T-helper 17 cell (primary cell): ENCODE results near the gene MRLN. TPM values are rescaled to one million over a fixed set of nuclear protein-coding genes. Genes with fewer than 3 reads are reported as not detected.
"Not testable (repeated sequence)": the region's sequence is repeated elsewhere in the genome, so short reads cannot be mapped to it uniquely, and the experiment has no call there.

Source experiments
- ATAC-seq: fragments of 150-1000 bp; cut with Tn5 transposase; 2 replicates; pipeline ENCODE4 v1.10.0; 2021; ENCODE audit warnings: mild to moderate bottlenecking, moderate library complexity
- DNase-seq, 3 donors: peaks; one replicate each; pipeline versions ENCODE4 v3.0.0 to v3.0.0-alpha.2; 2020 to 2021
- H3K9me3 ChIP-seq: one replicate; pipeline ENCODE4 v1.7.0; 2013; ENCODE audit warnings: low read length, mild to moderate bottlenecking; ENCODE audit not compliant: control insufficient read depth, poor library complexity, severe bottlenecking
- H3K27ac Mint-ChIP-seq: one replicate; pipeline ENCODE4 v1.8.0; 2022; ENCODE audit warnings: mild to moderate bottlenecking, moderate library complexity, mixed read lengths
- H3K27me3 Mint-ChIP-seq: one replicate; pipeline ENCODE4 v1.8.0; 2022; ENCODE audit warnings: mixed read lengths
- H3K36me3 Mint-ChIP-seq: one replicate; pipeline ENCODE4 v1.8.0; 2022; ENCODE audit warnings: low read depth, mixed read lengths
- H3K4me1 Mint-ChIP-seq: one replicate; pipeline ENCODE4 v1.8.0; 2022; ENCODE audit warnings: mild to moderate bottlenecking, mixed read lengths
- H3K4me3 Mint-ChIP-seq: one replicate; pipeline ENCODE4 v1.8.0; 2022; ENCODE audit warnings: mild to moderate bottlenecking, moderate library complexity, mixed read lengths
- total RNA-seq, 4 donors: library from RNA in 2 of 4; stranded (reverse) in 2 of 4; gene quantifications; one replicate each; pipeline ENCODE4 v1.2.3 and lab custom pipeline; 2022 to 2026

The MRLN gene
- total RNA-seq, 2 donors from 2014 or later = 0.35 TPM; not detected in 1

- no peaks in the 10 kb centered on the region for H3K36me3 Mint-ChIP-seq
- no peak for ATAC-seq
- no peak for DNase-seq
- H3K4me3 Mint-ChIP-seq = no peak overlapping the region
- no peak overlapping the region for H3K27ac Mint-ChIP-seq
- no peaks in the 10 kb centered on the region for H3K4me1 Mint-ChIP-seq
- H3K9me3 ChIP-seq = no peaks in the 10 kb centered on the region
- no peaks in the 10 kb centered on the region for H3K27me3 Mint-ChIP-seq
Measured at GRCh38 chr10:59771162-59771807, 18.0 kb upstream of the MRLN start.

GRCh38 chr10:59770689-59771088 is 17.4 kb upstream of the MRLN start:
- no peaks in the 10 kb centered on the region for H3K36me3 Mint-ChIP-seq
- ATAC-seq (no peak), DNase-seq (no peak)
- H3K9me3 ChIP-seq = no peaks in the 10 kb centered on the region
- H3K4me3 Mint-ChIP-seq = no peak overlapping the region
- H3K27me3 Mint-ChIP-seq = no peaks in the 10 kb centered on the region
- no peaks in the 10 kb centered on the region for H3K4me1 Mint-ChIP-seq
- no peak overlapping the region for H3K27ac Mint-ChIP-seq

DNA sequence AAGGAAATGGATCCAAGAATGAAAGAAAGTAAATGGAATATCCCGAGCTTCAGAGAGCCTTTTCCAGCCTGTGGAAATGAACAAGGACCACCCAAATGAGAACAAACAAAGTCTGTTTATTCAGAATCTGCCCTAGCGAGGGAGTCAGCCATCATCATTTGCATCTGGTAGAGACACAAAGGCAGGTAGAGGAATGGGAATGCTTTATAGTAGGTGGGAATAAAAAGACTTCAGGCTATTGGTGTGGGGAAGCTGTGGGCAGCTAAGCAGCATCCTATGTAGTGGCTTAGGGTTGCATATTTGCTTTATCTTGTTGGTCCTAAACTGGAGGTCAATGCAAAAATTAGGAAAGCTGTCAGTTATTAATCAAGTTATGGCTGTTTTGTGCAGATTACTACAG is 9.2 kb upstream of the MRLN start:
- Mint-ChIP-seq H3K27ac (no peak overlapping the region), H3K4me1 (no peaks in the 10 kb centered on the region), H3K36me3 (peaks cover 2% of the 10 kb centered on the region), H3K27me3 (no peaks in the 10 kb centered on the region), H3K4me3 (no peak overlapping the region)
- DNase-seq (no peak), ATAC-seq (no peak)
- H3K9me3 ChIP-seq = no peaks in the 10 kb centered on the region

DNA sequence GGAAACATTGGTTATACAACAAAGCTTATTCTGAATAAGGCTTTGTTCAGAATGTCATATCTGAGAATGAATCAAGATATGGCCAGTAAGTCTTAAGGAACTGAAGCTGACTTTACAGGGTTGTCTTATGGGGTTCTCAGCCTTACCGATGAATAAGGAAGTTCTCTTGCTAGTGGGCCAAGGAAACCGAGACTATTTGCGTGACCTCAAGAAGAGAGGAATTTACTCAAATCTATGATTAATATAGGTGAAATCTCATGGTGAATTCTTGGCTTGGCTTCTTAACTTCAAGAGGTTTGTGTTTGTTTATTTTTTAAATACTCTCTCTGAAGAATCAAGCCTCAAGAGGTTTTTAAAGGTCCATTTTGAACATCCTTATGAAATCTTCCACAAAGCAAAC is 4.7 kb upstream of the MRLN start:
- H3K27me3 Mint-ChIP-seq = peaks cover 6% of the 10 kb centered on the region
- no peak for ATAC-seq
- no peak overlapping the region for H3K4me3 Mint-ChIP-seq

DNA sequence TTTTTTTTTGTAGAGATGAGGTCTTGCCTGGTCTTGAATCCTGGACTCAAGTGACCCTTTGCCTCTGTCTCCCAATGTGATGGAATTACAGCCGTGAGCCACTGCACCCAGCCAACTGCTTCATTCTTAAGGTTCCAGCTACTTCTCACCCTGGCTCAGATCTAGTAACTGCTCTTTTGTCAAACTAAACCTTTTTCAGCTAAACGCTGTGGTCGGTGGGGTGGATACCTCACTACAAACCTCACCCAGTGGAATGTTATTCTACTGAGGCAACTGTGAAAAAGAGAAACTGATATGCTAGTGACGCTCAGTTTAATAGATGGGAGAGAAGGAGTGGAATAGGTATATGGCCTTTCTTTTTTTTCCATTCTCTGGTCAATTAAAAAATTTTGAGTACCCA is 1.7 kb upstream of the MRLN start:
- H3K27ac Mint-ChIP-seq = no peak overlapping the region
- H3K36me3 Mint-ChIP-seq = no peaks in the 10 kb centered on the region
- peaks cover 2% of the 10 kb centered on the region for H3K4me1 Mint-ChIP-seq
- H3K9me3 ChIP-seq = no peaks in the 10 kb centered on the region
- DNase-seq (no peak), ATAC-seq (no peak)
- no peak overlapping the region for H3K4me3 Mint-ChIP-seq
- peaks cover 21% of the 10 kb centered on the region for H3K27me3 Mint-ChIP-seq

More for the DNA sequence above, 4.7 kb upstream of the MRLN start:
- H3K9me3 ChIP-seq = no peaks in the 10 kb centered on the region
- DNase-seq = no peak
- Mint-ChIP-seq H3K36me3 (no peaks in the 10 kb centered on the region), H3K27ac (no peak overlapping the region), H3K4me1 (peaks cover 2% of the 10 kb centered on the region)

- Mint-ChIP-seq H3K36me3 (no peaks in the 10 kb centered on the region), H3K4me1 (peaks cover 2% of the 10 kb centered on the region), H3K27me3 (peaks cover 40% of the 10 kb centered on the region), H3K4me3 (no peak overlapping the region), H3K27ac (no peak overlapping the region)
- no peaks in the 10 kb centered on the region for H3K9me3 ChIP-seq
- no peak for ATAC-seq
- DNase-seq = no peak
Measured at GRCh38 chr10:59752278-59752940, 846 bp downstream of the MRLN start.

DNA sequence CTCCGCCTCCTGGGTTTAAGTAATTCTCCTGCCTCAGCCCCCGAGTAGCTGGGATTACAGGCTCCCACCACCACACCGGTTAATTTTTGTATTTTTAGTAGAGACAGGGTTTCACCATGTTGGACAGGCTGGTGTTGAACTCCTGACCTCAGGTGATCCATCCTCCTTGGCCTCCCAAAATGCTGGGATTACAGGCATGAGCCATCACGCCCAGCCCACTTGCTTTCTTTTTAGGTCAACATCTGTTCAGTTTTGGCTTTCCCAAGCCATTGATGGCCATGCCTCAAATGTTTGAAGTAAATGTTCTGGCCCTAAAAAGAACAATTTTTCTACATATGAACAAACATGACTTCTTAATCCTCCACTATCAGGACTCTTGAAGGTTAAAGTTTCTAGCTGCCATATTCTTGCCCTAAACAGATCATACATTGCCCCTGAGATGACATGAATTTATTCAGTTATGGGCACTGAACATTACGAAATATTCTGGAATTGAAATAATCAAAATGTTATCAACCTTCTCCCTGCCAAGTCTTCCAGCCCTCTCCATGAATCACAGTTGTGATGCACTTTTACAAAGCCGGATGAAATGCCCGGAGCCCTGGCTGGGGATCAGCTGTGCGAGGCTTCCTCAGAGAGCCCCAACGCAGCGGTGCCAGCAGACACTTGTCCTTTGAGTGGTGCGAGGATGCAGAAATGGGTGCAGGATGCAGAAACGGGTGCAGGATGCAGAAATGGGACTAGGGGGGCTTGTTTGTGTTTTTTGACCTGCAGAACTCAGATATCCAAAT is 2.9 kb downstream of the MRLN start:
- ATAC-seq (no peak), DNase-seq (no peak)
- no peak overlapping the region for H3K4me3 Mint-ChIP-seq

GRCh38 chr10:59748834-59749233 is 4.4 kb downstream of the MRLN start:
- Mint-ChIP-seq H3K4me3 (no peak overlapping the region), H3K4me1 (peaks cover 2% of the 10 kb centered on the region), H3K36me3 (no peaks in the 10 kb centered on the region), H3K27me3 (peaks cover 44% of the 10 kb centered on the region), H3K27ac (no peak overlapping the region)
- ATAC-seq = no peak
- H3K9me3 ChIP-seq = no peaks in the 10 kb centered on the region
- no peak for DNase-seq

More for the DNA sequence above, 2.9 kb downstream of the MRLN start:
- Mint-ChIP-seq H3K36me3 (no peaks in the 10 kb centered on the region), H3K27ac (no peak overlapping the region), H3K27me3 (peaks cover 44% of the 10 kb centered on the region), H3K4me1 (peaks cover 2% of the 10 kb centered on the region)
- H3K9me3 ChIP-seq = no peaks in the 10 kb centered on the region

GRCh38 chr10:59745163-59745650 is 8.0 kb downstream of the MRLN start:
- no peak for ATAC-seq
- no peak for DNase-seq
- no peak overlapping the region for H3K4me3 Mint-ChIP-seq
- no peaks in the 10 kb centered on the region for H3K9me3 ChIP-seq
- peaks cover 29% of the 10 kb centered on the region for H3K27me3 Mint-ChIP-seq
- no peaks in the 10 kb centered on the region for H3K4me1 Mint-ChIP-seq
- no peak overlapping the region for H3K27ac Mint-ChIP-seq
- no peaks in the 10 kb centered on the region for H3K36me3 Mint-ChIP-seq

DNA sequence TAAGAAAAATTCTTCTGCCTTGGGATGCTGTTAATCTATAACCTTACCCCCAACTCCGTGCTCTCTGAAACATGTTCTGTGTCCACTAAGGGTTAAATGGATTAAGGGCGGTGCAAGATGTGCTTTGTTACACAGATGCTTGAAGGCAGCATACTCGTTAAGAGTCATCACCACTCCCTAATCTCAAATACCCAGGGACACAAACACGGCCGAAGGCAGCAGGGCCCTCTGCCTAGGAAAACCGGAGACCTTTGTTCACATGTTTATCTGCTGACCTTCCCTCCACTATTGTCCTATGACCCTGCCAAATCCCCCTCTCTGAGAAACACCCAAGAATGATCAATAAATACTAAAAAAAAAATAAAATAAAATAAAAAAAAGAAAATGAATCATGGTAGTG is 8.5 kb downstream of the MRLN start:
- not testable (repeated sequence) for H3K27ac Mint-ChIP-seq, H3K36me3 Mint-ChIP-seq, DNase-seq, H3K9me3 ChIP-seq, ATAC-seq, H3K4me3 Mint-ChIP-seq, H3K4me1 Mint-ChIP-seq
- H3K27me3 Mint-ChIP-seq = peaks cover 28% of the 10 kb centered on the region

- not testable (repeated sequence) for H3K27ac Mint-ChIP-seq, H3K4me3 Mint-ChIP-seq
Measured at GRCh38 chr10:59744156-59744555, 9.1 kb downstream of the MRLN start.

DNA sequence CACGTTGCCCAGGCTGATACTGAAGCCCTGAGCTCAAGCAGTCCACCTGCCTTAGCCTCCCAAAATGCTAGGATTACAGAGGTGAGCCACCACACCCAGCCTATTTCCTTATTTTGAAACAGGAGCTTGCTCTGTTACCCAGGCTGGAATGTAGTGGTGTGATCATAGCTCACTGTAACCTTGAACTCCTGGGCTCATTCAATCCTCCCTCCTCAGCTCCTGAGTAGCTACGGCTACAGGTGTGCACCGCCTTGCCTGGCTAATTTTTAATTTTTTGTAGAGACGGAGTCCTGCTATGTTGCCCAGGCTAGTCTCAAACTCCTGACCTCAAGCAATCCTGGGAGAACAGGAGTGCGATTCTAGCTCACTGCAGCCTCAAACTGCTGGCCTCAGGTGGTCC is 11.7 kb downstream of the MRLN start:
- H3K4me1 Mint-ChIP-seq = no peaks in the 10 kb centered on the region
- DNase-seq (no peak), ATAC-seq (no peak)
- no peaks in the 10 kb centered on the region for H3K36me3 Mint-ChIP-seq
- no peaks in the 10 kb centered on the region for H3K9me3 ChIP-seq
- H3K27ac Mint-ChIP-seq = no peak overlapping the region
- H3K4me3 Mint-ChIP-seq = no peak overlapping the region
- peaks cover 12% of the 10 kb centered on the region for H3K27me3 Mint-ChIP-seq

More at GRCh38 chr10:59744156-59744555, 9.1 kb downstream of the MRLN start:
- not testable (repeated sequence) for H3K9me3 ChIP-seq, ATAC-seq, DNase-seq, H3K4me1 Mint-ChIP-seq, H3K36me3 Mint-ChIP-seq
- H3K27me3 Mint-ChIP-seq = peaks cover 23% of the 10 kb centered on the region

GRCh38 chr10:59741048-59741447 is 12.2 kb downstream of the MRLN start:
- H3K36me3 Mint-ChIP-seq = no peaks in the 10 kb centered on the region
- H3K27ac Mint-ChIP-seq = no peak overlapping the region
- no peak for DNase-seq
- no peak overlapping the region for H3K4me3 Mint-ChIP-seq
- no peak for ATAC-seq
- H3K9me3 ChIP-seq = no peaks in the 10 kb centered on the region
- peaks cover 12% of the 10 kb centered on the region for H3K27me3 Mint-ChIP-seq
- no peaks in the 10 kb centered on the region for H3K4me1 Mint-ChIP-seq
